HG02840 (cell line): Measurements from ENCODE around the gene C2orf80.
"Not testable (repeated sequence)": the region's sequence is repeated elsewhere in the genome, so short reads cannot be mapped to it uniquely, and the experiment has no call there.

Experiments
- ATAC-seq: cut with Tn5 transposase; IDR thresholded peaks from one replicate; pipeline ENCODE4 v1.9.1; 2021; ENCODE audit warnings: mild to moderate bottlenecking, moderate library complexity, moderate number of reproducible peaks; ENCODE audit not compliant: unreplicated experiment, low FRiP score

The C2orf80 gene

DNA sequence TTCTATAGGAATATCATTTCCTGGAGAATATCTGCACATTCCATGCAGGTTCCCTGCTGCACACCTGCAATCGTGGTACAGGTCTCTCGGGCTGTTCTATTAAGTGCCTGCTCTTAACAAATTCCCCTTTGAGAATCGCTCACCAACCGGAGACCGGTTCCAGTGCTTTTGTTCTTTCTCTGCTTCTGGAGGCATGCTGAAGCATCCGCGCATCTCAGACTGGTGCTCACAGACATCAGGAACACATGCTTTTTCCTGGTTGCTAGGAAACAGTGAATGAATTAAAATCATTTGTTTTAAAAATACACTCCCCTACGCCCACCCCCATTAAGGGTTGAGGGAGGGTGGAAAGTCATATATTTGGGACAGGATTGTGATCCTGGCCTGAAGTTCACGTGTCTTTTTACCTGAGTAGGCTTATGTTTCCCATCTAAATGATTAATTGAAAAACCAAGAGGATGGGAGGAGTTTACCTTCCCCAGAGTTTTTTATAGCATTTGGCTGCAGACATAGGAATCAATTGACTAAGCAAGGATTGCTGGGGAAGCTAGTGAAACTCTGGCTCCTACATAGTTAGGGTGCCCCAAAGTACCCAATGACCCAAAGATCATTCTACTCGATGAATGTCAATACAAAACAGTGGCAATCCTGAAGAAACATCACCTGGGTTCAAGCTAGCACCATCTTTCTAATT is at the start of gene C2orf80:
Gene C2orf80, minus strand, starts transcription at position 221 of the 694 bp plus-strand sequence. CDS start 3,044 bp downstream, outside the sequence.
- no peak for ATAC-seq

DNA sequence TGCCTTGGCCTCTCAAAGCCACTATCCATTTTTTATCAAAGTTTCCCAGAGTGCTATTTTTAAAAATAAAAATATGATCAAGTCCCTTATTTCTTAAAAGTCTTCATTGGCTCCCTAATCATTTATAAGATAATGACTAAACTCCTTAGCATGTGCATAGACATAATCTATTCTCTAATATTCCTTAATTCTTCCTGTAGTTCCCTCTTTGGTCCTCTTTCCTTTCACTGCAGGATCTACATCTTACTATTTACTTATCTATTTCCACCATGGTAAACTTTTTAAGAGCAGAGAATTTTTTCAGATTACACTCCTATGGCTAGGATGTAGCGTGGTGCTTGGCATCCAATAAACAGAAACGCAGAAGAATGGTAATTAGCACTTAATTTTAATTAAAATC is 46.0 kb upstream of the C2orf80 start:
- no peak for ATAC-seq

DNA sequence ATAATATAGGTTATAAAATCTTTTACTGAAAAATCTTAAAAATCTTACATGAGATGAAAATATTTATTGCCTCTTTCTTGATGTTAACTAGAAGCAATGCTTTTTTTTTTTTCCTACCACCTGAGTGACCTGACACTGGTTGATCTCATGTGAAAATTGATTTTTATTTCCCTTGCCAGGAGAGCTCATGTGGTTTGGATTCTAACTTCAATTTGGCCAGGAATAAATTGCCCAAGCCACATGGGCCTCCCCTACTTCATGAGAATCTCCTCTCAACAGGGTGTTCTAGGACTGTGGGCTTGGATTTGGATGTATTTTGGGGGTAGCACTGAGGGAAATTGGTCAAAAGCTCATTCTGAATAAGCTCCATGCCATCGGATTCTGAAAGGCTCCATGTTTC is 45.0 kb upstream of the C2orf80 start:
- ATAC-seq: no peak

DNA sequence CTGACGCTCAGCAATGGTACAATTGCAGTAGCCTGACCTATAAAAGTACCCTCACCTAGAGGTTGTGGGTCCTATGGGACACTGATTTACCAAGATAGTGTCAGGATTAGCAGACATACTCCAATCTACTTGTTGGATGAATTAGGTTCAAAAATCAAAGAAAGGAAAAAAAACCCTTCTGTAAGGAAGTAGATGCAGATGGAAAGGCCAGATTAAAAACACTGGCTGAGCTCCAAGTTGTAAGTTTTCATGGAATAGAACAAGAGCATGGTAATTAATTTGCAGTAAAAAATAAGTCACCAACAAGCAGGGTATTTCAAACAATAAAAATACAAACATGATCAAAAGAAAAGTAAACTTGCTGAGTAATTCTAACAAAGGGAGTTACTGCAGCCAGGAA is 38.6 kb upstream of the C2orf80 start:
- no peak for ATAC-seq

DNA sequence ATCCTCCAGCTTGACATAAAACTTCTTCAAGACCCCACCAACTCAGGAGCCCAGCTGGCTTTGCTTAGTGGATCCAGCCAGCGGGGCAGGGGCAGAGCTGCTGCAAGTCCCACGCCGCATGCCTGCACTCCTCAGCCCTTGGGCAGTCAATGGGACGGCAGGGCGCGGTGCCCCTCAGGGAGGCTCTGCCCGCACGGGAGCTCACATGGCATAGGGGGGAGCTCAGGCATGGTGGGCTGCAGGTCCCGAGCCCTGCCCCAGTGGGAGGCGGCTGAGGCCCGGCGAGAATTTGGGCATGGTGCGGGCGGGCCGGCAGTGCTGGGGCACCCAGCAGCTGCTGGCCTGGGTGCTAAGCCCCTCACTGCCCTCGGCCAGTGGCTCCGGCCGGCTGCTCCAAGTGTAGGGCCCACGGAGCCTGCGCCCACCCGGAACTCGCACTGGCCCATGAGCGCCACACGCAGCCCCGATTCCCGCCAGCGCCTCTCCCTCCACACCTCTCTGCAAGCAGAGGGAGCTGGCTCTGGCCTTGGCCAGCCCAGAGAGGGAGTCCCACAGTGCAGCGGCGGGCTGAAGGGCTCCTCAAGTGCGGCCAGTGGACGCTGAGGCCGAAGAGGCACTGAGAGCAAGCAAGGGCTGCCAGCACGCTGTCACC is 37.9 kb upstream of the C2orf80 start:
- no peak for ATAC-seq

DNA sequence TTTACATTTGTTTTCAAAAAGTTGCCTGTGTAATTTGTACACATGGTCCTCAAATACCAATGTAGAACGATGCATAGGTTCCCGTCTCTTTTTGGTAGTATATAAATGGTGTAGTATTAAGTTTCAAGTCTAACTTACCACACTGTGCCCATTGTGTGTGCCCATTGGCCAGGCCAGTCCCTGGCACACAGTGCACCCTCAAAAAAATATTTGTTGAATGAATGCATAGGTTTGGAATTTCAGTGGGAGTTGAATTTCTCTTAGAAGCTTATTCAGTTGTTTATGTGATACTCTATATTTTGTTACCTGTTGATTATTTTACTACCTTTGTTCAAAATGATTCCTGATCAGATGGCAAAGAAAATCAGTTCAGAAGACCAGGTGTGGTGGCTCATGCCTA is 35.0 kb upstream of the C2orf80 start:
- ATAC-seq: no peak

DNA sequence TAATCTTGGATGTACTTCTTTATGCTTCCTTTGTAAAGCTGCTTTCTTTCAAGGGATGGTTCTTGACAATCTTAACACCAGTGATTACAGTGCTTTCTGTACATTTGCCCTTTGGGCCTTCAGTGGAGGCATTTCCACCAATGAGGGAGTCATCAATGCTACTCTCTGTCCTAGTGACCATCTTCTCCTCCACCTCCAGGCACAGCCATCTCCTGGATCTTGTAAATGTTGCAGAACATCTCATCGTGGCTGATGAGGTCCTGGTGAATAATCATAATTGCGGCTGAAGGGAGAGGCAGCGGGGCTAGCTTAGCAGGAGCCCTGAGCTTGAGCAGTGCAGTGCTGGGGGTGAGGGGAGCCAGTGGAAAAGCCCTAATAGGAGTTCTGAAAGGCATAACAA is 32.5 kb upstream of the C2orf80 start:
- ATAC-seq: no peak

DNA sequence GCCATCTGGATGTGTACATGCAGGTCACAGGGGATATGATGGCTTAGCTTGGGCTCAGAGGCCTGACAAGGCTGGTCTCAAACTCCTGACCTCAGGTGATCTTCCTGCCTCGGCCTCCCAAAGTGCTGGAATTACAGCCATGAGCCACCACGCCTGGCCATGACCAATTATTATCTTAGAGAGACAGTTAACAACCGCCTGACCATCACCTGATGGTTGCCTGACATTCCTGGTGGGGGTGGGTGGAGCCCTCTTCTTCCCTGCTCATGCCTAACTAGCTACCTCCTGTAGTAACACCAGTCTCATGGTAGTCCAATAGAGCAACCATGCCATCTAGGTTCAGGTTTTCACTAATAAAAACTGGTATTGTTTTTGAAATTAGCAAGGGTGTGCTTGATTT is 32.0 kb upstream of the C2orf80 start:
- not testable (repeated sequence) for ATAC-seq

DNA sequence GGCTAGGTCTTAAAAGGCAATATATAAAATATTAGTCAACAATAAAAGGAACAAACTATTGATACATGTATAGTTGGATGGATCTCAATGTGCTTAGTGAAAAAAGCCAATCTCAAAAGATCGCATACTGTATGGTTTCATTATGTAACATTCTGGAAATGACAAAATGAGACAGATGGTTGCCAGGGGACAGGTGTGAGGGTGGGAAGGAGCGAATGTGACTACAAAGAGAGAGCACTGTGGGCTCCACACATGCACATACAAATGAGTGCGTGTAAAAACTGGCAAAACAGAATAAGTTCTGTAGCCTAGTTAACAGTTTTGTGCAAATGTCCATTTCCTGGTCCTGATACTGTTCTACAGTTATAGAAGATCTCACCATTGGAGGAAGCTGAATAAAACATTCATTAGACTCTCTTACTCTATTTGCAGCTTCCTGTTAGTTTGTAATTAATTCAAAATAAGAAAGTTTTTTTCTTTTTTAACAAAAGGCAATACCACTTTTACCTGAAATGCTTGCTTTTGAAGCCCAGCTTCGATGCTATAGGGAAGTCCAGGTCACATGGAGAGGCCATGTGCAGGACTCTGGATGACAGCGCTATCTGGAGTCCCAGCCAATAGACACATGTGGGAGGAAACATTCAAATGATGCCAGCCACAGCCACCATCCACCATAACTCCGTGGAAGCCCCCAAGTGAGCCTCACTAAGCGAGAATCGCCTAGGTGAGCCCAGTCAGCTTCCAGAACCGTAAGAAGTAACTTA is 21.0 kb upstream of the C2orf80 start:
- no peak for ATAC-seq

DNA sequence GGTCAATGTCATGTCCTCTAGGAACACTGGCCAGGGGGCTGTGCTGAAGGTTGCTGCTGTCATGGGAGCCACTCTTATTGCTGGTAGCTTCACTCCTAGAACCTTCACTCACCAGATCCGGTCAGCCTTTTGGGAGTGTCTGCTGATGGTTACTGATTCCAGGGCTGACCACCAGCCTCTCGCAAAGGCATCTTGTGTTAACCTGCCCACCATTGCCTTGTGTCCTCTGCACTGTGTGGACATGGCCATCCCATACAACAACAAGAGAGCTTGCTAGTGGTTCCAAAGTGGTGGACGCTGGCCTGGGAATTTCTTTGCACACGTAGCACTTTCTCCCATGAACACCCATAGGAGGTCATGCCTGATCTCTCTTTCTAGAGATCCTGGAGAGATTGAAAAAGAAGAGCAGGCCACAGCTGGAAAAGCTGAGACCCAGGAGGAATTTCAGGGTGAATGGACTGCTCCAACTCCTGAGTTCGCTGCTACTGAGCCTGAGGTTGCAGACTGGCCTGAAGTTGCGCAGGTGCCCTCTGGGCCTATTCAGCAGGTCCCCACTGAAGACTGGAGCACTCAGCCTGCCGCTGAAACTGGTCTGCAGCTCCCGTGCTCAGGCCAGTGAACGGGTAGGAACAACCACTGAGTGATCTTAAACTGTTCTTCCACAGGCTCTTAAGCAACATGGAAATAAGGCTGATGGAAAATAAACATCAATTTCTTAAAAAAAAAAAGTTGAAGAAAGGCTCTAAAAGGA is 18.7 kb upstream of the C2orf80 start:
- ATAC-seq: no peak

DNA sequence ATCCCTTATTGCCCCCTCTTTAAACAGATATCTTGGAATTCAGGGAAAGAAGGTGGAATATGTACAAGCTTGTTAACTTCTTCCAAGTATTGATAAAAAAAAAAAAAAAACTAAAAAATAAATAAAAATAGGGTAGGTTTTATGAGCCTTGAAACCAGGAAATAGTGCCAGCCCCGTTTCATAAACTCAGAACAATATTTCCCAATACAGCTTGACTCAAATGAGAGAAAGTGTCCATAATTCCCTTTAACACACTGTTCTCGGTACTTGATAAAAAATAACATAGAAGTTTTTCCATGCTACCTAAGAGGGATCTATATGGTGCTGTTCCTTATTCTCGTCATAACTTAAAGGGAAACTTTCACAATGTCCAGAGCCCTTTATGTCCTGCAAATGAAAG is 17.9 kb upstream of the C2orf80 start:
- ATAC-seq: no peak

DNA sequence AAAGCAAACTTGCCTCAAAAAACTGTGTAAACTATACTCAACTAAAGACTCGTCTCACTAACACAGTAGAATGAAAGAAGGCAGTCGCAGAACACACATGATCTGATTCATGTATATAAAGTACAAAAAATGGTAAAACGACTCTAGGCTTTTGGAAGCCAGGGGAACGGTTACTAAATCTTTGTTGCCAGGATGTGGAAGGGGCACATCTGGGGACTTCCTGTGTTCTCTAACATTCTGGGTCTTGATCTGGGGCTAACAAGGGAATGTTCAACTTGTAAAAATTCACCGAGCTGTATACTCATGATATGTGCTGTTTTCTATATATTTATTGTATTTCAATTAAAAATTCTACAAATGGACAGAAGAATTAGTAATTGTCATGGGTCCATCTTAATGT is 14.3 kb upstream of the C2orf80 start:
- ATAC-seq: no peak

DNA sequence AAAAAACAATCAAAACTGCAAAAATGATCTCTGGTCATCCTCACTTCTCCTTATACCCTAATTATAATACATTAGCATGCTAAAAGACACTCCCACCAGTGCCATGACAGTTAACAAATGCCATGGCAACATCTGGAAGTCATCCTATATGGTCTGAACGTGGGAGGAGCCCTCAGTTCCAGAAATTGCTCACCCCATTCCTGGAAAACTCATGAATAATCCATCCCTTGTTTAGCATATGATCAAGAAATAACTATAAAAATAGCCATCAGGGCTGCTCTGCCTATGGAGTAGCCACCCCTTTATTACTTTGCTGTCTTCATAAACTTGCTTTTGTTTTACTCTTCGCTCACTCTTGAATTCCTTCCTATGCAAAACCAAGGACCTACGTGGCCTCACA is 5.7 kb upstream of the C2orf80 start:
- ATAC-seq: no peak

DNA sequence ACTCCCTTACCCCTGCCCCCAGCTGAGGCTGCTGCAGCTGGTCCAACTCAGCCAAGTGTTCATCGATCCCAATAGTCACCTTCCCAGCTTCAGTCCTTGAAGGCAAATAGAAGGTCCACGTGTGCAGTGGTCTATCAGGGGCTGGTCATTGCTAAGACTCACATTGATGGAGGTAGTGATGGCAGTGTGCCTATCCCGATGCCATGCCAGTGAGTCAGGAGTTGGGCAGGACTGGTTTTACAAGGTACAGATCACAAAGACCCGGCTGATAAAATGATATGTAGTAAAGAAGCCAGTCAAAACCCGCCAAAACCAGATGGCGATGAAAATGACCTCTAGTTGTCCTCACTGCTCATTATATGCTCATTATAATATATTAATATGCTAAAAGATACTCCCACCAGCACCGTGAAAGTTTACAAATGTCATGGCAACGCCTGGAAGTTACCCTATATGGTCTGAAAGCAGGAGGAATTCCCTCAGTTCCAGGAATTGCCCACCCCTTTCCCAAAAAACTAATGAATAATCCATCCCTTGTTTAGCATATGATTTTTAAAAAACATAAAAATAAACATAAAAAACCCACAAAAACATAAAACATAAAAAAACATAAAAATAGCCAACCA is 2.9 kb upstream of the C2orf80 start:
- no peak for ATAC-seq

DNA sequence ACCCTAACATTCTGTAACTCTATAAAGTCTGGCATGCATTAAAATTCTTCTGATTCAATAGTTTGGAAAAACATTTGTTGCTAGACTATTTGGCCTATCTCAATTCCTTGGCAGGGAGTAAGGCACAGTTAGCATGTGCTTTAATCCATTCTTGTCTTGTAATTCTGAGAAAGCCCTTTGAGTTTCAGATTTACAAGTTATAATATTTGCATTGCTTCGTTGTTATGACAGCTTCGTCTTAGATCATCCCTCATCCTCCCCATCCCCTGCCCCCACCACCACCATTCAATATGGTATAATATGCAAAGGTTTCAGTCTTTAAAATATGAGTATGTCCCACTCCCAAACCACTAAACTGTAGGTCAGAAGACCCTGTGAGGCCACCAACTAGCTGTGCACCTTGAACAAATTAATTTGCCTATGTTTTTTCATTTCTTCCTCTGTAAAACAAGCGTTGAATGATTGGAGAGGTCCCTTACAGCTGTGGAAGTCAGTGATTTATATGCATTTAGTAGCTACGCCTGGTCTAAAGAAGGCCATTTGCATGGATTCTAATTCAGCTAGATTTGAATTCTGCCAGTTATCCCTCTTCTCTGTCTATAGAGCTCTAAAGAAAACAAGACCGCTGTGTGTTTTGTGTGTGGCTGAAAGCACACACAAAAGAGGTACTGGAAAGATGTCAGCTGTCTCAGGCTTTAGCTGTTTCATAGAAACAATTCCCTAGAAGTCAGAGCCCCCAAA is 591 bp downstream of the C2orf80 start:
- ATAC-seq: no peak

DNA sequence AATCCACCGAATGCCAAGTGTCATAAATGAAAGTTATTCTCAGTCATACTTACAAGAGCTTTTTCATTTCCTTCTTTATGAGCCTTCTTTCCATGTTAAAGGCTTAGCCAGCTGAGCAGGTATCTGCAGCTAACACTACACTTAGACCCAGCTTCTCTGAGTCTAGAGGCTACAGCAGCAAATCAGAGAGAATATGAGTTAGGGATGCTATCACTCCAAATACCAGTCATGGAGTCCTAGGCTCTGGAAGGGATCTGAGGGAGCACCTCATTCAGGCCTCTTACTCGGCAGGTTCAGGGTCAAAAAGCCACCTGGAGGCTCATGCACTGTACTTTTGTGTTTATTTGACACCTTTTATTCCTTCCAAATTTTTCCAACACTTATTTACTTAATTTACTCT is 2.9 kb downstream of the C2orf80 start:
- ATAC-seq: no peak

DNA sequence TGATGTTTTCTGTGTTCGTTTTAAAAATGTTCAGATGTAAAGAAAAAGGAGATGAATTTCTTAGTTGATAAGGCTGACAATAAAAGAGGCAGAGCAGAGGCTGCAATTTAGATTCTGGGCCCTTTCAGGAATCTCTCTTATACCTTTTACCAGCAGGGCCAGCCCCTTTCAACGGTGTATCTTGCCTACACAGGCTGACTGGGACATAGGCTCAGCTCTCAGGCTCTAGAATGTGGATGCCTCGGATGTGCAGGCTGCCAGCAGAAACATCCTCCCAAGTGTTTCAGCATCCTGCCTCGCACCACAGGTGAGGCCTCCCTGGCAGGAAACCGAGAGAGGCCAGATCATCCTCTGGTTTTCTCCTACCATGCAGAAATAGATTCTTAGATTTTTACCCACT is 3.4 kb downstream of the C2orf80 start:
- no peak for ATAC-seq

DNA sequence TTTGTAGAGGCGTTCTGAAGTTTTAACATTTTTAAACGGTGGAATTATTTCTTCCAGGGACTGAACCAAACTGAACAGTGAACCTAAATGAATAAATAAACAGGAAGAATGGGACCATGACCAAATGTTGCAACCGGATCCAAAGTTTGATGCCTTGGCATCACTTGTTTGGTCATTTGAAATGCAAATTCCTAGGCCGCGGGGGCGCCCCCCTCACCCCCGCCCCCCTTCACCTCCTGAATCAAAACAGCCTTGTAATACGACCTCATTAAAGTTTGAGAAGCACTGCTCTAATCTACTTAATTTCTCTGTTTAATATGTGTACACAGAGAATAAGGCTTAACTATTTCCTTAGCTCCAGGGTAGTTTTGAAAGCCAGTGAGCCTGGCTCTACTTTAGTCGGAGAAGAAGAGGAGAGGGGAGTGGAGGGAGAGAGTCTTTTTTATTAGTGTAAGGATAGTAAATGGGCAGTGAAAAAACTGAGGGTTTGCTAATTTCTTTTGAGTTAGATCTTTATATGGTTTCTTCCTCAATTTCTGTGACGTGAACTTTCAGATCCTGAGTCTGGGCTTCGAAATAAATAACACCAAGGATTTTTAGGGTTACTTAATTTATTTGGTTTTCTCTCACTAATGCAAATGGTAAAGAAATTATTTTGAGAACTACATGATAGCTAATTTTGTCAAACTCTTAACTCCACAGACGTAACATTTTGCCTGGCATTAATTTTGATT is 5.7 kb downstream of the C2orf80 start:
- no peak for ATAC-seq

DNA sequence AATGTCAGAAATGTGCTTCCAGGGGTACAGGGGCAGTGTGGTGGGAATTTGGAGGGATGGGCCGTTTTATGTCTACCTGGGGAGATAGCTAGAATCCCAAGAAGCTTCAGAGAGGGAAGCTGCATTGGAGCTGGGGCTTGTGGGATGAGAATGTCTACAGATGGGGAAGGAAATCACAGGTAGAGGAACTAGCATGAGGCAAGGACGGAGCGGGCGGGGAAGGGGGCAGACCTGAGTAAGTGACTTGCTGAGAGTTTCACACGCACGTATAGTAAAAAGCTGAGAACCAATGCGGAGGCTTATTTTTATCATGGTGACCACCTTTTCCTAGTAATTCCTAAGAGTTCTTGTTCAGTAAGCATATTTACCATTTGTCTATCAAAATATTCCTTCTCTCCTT is 6.3 kb downstream of the C2orf80 start:
- no peak for ATAC-seq
